AG09319 (cell line): ENCODE data around the gene AKR1A1.

Source experiments
- DNase-seq: peaks from one replicate; pipeline ENCODE4 v3.0.0-alpha.2; 2010; ENCODE audit warnings: low read depth; ENCODE audit errors: extremely low read depth
- TF ChIP-seq, protein P1 (sequence below): IDR thresholded peaks from 2 replicates; pipeline ENCODE4 v1.5.1; 2011; ENCODE audit warnings: low read depth, mild to moderate bottlenecking, inconsistent platforms, low read length, moderate library complexity

The AKR1A1 gene

DNA sequence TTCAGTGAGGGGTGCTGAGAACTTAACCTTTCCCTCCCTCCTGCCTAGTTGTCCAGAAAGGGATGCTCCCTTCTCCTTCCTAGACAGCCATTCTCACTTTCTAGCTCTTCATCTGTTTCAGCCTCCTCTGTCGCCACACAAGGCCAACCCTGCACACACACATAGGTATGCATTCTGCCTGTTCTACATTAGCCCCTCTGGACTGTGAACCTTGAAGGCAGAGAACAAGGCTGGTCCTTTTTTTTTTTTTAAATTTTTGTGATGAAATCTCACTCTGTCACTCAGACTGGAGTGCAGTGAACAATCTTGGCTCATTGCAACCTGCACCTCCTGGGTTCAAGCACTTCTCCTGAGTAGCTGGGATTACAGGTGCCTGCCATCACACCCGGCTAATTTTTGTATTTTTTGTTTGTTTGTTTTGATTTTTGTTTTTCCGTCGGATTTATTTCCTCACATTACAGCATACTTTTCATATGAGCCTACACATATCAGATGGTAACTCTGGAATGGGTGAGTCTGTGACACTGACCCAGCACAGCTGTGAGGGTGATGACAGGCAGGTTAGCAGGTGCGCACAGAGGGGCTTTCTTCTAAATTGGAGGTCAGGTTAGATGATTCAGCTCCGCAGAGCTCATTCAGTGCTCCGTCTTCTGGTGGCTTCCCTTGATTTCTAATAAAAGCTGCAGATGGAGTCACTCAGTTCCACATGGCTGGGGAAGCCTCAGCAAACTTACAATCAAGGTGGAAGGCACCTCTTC lies 4.9 kb upstream of the AKR1A1 start:
- no peak for DNase-seq
- TF ChIP-seq, protein P1, sequence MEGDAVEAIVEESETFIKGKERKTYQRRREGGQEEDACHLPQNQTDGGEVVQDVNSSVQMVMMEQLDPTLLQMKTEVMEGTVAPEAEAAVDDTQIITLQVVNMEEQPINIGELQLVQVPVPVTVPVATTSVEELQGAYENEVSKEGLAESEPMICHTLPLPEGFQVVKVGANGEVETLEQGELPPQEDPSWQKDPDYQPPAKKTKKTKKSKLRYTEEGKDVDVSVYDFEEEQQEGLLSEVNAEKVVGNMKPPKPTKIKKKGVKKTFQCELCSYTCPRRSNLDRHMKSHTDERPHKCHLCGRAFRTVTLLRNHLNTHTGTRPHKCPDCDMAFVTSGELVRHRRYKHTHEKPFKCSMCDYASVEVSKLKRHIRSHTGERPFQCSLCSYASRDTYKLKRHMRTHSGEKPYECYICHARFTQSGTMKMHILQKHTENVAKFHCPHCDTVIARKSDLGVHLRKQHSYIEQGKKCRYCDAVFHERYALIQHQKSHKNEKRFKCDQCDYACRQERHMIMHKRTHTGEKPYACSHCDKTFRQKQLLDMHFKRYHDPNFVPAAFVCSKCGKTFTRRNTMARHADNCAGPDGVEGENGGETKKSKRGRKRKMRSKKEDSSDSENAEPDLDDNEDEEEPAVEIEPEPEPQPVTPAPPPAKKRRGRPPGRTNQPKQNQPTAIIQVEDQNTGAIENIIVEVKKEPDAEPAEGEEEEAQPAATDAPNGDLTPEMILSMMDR, result no peak

- no peak for DNase-seq
- TF ChIP-seq, protein P1, result no peak
These were observed 1.1 kb downstream of the AKR1A1 start for GRCh38 chr1:45551684-45552083.

DNA sequence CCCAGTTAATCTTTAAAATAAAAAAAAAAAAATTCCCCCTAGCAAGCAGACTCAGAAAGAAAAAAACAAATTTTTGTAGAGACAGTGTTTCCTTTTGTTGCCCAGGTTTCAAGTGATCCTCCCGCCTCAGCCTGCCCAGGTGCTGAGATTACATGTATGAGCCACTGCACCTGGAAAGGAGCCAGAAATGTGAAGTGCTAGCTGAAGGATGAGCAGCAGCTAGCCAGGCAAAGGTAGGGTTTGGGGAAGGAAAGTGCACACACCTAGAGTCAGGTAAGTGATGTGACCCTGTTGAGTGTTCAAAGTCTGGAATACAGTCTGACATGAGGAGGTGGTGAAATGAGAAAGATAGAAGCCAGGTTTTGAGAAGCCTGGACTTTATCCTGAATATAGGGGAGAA lies 1.7 kb downstream of the AKR1A1 start:
- DNase-seq, result no peak
- TF ChIP-seq, protein P1, result no peak

DNA sequence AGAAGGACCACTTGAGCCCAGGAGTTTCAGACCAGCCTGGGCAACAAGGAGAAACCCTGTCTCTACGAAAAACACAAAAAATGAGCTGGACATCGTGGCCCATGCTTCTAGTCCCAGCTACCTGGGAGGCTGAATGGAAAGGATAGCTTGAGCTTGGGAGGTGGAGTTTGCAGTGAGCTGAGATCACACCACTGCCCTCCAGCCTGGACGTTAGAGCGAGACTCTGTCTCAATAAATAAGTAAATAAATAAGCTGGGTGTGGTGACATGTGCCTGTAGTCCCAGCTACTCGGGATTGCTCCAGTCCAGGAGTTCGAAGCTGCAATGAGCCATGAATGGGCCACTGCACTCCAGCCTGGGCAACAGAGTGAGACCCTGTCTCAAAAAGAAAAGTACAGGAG lies 3.6 kb downstream of the AKR1A1 start:
- no peak for DNase-seq

DNA sequence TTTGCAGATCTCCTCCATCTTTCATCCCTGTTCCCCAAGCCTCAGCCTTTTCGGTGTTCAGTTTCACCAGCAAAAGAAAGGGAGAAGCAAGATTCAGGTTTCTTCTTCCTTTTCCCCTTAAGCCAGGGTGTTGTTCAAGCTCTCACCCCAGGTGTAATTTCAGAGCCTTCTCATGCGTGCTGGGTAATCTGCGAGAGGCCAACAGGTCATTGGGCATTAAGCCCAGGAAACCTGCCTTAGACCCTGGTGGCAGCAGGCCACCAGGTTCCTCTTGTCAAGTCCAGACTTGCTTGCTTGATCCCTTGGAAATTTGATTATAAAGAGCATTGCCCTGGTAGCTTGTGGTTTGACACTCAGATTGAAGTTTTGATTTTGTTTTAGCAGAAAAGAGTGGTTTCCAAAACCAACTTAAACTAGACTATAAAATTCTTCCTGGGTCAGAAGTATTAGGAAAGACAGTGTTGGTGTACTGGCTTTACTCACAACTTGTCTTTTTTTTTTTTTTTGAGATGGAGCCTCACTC lies 6.9 kb downstream of the AKR1A1 start:
- no peak for DNase-seq
- TF ChIP-seq, protein P1, result no peak

More for the DNA sequence above, 3.6 kb downstream of the AKR1A1 start:
- TF ChIP-seq, protein P1, result no peak

DNA sequence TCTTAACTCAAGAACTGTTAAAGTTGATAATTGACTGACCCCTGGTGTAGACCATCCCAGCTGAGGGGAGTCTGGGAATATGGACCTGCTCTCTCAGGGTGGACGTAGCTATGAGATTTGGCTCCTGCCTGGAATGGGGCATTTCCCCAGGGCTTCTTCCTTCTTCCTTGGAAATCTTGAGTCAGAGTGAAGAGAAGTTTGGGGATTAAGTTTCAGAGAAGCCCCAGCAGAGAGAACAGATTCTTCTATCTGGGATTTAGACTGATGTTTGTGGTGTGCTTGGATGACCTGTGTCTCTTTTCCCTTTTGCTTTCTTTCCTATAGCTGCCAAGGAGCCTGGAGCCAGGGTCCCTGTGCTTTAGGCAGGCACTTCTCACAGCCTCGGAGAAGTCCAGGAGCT lies 13.2 kb downstream of the AKR1A1 start:
- no peak for DNase-seq
- TF ChIP-seq, protein P1, result no peak

GRCh38 chr1:45566722-45567121 lies 16.1 kb downstream of the AKR1A1 start:
- TF ChIP-seq, protein P1, result no peak
- DNase-seq, result no peak
